ENCODE results near the gene MTA1.

MTA1 gene

DNA sequence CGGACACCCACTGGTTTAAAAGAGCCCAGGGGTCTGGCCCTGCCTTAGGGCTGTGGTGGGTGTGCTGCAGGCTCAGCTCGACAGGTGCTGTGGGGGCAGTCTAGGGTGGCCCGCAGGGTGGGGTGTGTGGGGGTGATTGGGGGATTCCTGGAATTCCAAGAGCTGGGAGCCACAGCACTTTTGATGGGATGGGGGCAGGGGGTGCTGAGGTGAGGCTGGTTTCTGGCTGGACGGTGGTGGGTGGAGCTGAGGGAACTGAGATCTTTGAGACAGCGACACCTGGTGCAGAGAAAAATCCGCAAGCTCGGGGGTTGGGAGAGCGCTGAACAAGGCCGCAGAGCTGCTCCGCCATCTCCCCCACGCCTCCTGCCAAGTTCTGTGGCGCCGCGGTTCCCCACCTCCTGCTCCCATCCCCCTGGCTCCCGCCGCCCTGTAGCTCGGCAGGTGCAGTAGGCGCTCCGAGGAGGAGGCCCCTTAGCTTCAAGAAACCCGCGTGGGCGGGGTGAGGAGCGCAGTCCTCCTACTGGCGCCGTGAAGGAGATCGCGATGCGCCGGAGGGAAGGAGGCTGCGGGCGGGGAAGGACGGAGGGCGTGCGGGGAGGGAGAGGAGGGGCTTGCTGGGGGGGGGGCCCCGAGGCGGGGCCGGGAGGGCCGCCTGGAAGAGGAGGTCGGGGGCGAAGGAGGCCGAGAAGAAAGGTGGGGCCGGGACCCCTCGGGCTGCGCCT is 70.1 kb downstream of the MTA1 start:
- H3K4me3 ChIP-seq (ENCODE audit: insufficient read length, low read depth) = peak overlapping the region; percentile 63
- peaks cover 18% of the 10 kb centered on the region for H3K27me3 ChIP-seq (ENCODE audit: insufficient read depth, insufficient read length)
- TF ChIP-seq ZNF274 (IDR thresholded peaks at IDR 0.05; ENCODE audit: low read depth, low read length) (no peak), YY1 (IDR thresholded peaks at IDR 0.05; ENCODE audit: insufficient read depth, insufficient read length) (no peak), SUZ12 (IDR thresholded peaks at IDR 0.05; ENCODE audit: extremely low read depth, insufficient read depth, insufficient read length) (no peak)
- peaks cover 28% of the 10 kb centered on the region for H3K4me1 ChIP-seq (ENCODE audit: insufficient read depth, insufficient read length)
- peak overlapping the region; percentile 92 for H3K9ac ChIP-seq (ENCODE audit: insufficient read length, low read depth)
- DNase-seq (ENCODE audit: low read depth, low spot score) = peak; percentile 77
- no peaks in the 10 kb centered on the region for H3K9me3 ChIP-seq (ENCODE audit: insufficient read depth, low read length)
- peaks cover 32% of the 10 kb centered on the region for H3K36me3 ChIP-seq (ENCODE audit: insufficient read depth, insufficient read length, low read length)

DNA sequence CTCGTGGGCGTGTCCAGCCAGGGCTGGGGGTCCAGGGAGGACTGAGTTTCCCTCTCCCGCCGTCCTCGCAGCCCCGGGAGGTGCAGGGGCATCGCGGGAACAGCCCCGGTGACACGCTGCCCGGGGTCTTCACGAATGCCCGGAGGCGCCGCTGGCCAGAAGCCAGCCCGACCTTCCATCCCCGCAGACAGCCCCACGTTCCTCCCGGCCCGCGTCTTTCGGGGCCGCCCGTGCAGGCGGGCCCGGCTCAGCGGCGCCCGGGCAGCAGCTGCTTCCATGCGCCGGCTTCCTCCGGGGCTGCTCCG is 70.6 kb downstream of the MTA1 start:
- TF ChIP-seq ZNF274 (IDR thresholded peaks at IDR 0.05; ENCODE audit: low read depth, low read length) (no peak), SUZ12 (IDR thresholded peaks at IDR 0.05; ENCODE audit: extremely low read depth, insufficient read depth, insufficient read length) (no peak), YY1 (IDR thresholded peaks at IDR 0.05; ENCODE audit: insufficient read depth, insufficient read length) (no peak)
- Histone ChIP-seq H3K9ac (ENCODE audit: insufficient read length, low read depth) (peak overlapping the region; percentile 92), H3K27me3 (ENCODE audit: insufficient read depth, insufficient read length) (peaks cover 13% of the 10 kb centered on the region), H3K4me3 (ENCODE audit: insufficient read length, low read depth) (peak overlapping the region; percentile 63), H3K36me3 (ENCODE audit: insufficient read depth, insufficient read length, low read length) (peaks cover 35% of the 10 kb centered on the region), H3K4me1 (ENCODE audit: insufficient read depth, insufficient read length) (peaks cover 26% of the 10 kb centered on the region), H3K9me3 (ENCODE audit: insufficient read depth, low read length) (no peaks in the 10 kb centered on the region)
- no peak for DNase-seq (ENCODE audit: low read depth, low spot score)

DNA sequence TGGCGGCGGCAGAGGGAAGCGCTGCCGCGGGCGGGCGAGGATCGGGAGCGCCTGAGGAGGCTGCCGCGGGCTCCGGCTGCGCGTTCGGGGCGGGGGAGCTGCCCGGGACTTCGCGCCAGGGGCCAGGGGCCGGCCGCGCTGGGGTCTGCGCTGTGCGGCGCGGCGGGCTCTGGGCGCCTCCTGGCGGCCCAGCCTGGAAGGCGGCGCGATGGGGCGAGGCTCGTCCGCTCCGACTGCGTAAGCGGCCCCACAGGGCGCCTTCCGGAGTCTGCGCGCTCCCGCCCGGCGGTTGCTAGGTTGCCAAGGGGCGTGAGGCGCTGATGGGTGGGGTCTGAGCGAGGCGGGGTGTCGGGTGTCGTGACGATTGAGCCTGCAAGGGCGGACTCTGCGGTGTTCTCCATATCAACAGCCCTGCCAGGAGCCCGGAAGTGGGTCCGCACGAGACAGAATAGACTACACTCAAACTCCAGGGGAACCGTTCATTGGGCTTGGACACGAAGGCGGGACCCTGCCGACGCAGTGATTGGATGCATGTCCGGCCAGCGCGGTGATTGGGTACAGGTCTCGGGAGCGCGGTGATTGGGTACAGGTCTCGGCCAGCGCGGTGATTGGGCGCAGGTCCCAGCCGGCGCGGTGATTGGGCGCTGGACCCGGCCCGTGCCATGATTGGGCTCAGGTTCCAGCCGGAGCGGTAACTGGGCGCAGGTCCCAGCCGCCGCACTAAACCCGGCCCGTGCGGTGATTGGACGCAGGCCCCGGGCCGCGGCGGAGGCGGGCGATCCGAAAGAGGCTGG is 71.1 kb downstream of the MTA1 start, which contains the start of gene TEDC1:
TEDC1 (plus strand) TSS at position 675 of the 794 bp plus-strand sequence. CDS start 130 bp downstream, outside the sequence.
- peaks cover 9% of the 10 kb centered on the region for H3K27me3 ChIP-seq (ENCODE audit: insufficient read depth, insufficient read length)
- peak within 1 kb of the TSS; percentile 86 for H3K4me3 ChIP-seq (ENCODE audit: insufficient read length, low read depth)
- peak; percentile 97 for DNase-seq (ENCODE audit: low read depth, low spot score)
- peaks cover 38% of the 10 kb centered on the region for H3K36me3 ChIP-seq (ENCODE audit: insufficient read depth, insufficient read length, low read length)
- TF ChIP-seq YY1 (IDR thresholded peaks at IDR 0.05; ENCODE audit: insufficient read depth, insufficient read length) (no peak), ZNF274 (IDR thresholded peaks at IDR 0.05; ENCODE audit: low read depth, low read length) (no peak), SUZ12 (IDR thresholded peaks at IDR 0.05; ENCODE audit: extremely low read depth, insufficient read depth, insufficient read length) (no peak)
- H3K9ac ChIP-seq (ENCODE audit: insufficient read length, low read depth) = peak within 1 kb of the TSS; percentile 92
- no peaks in the 10 kb centered on the region for H3K9me3 ChIP-seq (ENCODE audit: insufficient read depth, low read length)
- peaks cover 26% of the 10 kb centered on the region for H3K4me1 ChIP-seq (ENCODE audit: insufficient read depth, insufficient read length)

DNA sequence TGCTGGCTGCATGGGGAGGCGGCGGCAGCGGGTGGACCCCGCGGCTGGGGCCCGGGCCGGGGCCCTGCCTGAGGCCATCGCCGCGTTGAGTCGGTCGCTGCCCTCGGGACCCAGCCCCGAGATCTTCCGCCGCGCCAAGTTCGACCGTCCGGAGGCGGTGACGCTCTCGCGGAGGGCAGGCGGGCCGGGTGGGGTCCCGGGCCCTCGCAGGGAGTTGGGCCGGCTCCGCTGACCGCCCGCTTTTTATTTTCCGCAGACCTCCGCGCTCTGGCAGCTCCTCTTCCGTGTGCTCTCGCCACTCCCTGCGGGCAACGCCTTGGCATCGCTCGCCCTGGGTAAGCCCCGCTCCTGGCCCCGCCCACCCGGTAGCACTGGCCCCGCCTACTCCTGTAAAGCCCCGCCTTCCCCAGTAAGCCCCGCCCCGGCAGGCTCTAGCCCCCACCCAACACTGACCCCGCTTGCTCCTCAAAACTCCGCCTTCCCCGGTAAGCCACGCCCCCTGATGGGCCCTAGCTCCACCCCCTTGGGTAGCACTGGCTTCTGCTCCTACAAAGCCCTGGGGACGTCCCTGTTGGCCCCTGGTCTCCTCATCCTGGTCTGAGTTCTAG is 71.8 kb downstream of the MTA1 start:
- H3K4me3 ChIP-seq (ENCODE audit: insufficient read length, low read depth) = peak overlapping the region; percentile 86
- H3K9ac ChIP-seq (ENCODE audit: insufficient read length, low read depth) = peak overlapping the region; percentile 81
- DNase-seq (ENCODE audit: low read depth, low spot score) = peak; percentile 54
- H3K4me1 ChIP-seq (ENCODE audit: insufficient read depth, insufficient read length) = peaks cover 26% of the 10 kb centered on the region
- H3K9me3 ChIP-seq (ENCODE audit: insufficient read depth, low read length) = no peaks in the 10 kb centered on the region
- TF ChIP-seq YY1 (IDR thresholded peaks at IDR 0.05; ENCODE audit: insufficient read depth, insufficient read length) = no peak
- H3K27me3 ChIP-seq (ENCODE audit: insufficient read depth, insufficient read length) = peaks cover 2% of the 10 kb centered on the region
- peaks cover 41% of the 10 kb centered on the region for H3K36me3 ChIP-seq (ENCODE audit: insufficient read depth, insufficient read length, low read length)

DNA sequence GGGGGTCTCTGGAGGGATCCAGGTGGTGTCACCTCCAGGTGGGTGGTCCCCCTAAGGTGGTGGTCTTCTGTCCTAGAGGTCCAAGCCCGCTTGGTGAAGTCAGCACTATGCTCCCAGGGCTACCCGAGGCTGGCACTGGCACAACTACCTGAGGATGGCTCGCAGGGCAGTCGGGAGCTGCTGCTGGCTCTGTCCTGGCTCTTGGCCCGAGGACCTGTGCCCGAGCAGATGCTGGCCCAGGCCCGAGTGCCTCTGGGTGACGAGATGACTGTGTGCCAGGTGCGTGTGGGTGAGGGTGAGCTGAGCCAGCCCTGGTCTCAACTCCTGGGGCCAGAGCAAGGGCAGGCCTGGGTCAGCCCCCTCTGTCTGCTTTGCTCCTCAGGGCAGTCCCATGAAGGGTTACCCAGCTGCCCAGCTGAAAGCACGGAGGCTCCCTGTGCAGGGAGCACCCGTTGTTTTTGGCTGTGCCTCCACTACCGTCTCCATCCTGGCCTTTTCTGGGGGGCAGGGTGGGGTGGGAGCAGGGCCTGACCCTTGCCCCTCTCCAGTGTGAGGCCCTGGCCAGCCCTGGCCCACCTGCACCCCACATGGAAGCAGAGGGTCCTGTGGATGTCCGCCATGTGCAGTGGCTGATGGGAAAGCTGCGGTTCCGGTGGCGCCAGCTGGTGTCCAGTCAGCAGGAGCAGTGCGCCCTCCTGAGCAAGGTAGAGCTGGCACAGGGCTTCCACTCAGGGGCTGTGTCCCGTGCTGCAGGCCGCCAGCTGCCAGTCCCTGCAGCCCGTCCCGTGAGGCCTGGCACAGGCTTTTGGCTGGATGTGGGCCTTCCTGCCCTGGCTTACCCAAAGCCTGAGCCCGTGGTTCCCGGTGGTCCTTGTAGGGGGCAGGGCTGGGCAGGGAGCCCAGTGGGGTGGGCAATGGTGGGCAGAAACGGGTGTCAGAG is 72.7 kb downstream of the MTA1 start:
- DNase-seq (ENCODE audit: low read depth, low spot score) = no peak
- Histone ChIP-seq H3K9me3 (ENCODE audit: insufficient read depth, low read length) (no peaks in the 10 kb centered on the region), H3K36me3 (ENCODE audit: insufficient read depth, insufficient read length, low read length) (peaks cover 48% of the 10 kb centered on the region), H3K9ac (ENCODE audit: insufficient read length, low read depth) (peak overlapping the region; percentile 32), H3K4me1 (ENCODE audit: insufficient read depth, insufficient read length) (peaks cover 28% of the 10 kb centered on the region), H3K27me3 (ENCODE audit: insufficient read depth, insufficient read length) (no peaks in the 10 kb centered on the region), H3K4me3 (ENCODE audit: insufficient read length, low read depth) (peak overlapping the region; percentile 34)
- TF ChIP-seq ZNF274 (IDR thresholded peaks at IDR 0.05; ENCODE audit: low read depth, low read length) (no peak), YY1 (IDR thresholded peaks at IDR 0.05; ENCODE audit: insufficient read depth, insufficient read length) (no peak), SUZ12 (IDR thresholded peaks at IDR 0.05; ENCODE audit: extremely low read depth, insufficient read depth, insufficient read length) (no peak)

DNA sequence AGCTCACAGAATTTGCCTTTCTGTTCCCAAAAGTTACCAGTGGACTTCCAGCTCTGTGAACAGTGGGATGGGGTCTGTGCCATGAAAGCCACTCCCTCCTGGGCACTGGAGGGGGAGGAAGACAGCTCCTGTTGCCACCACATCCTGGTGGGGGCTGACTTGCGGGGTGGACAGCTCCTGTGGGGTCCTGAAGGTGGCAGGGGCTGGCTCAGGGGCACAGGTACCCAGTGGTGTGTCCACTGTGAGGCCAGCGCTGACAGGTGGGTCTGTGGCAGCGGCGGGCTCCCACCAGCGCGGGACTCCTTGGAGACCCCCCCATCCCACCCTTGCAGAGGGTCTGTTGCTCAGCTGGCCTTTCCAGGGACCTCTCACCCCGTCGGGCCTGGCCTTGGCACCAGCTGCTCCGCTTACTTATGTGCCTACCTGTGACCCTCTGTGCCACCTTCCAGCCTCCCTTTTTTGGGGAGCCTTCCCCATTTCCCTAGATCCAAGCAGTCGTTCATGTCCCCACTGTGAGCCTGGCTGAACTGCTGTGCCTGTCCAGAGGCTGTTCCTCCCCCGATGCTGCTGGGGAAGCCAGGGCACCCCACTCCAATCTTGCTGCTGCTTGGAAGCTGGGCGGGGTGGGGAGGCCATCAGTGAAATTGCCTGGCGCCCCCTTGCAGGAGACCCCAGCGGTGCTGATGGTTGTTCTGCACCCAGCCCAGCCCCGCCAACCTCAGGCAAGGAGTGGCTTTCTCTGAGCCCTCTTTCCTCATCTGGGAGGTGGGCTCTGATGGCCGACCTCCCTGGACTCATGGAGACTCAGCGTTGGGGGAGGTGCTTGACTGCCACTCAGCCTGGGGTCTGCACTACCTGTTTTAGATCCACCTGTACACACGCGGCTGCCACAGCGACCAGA is 73.6 kb downstream of the MTA1 start:
- H3K9ac ChIP-seq (ENCODE audit: insufficient read length, low read depth) = no peak overlapping the region
- TF ChIP-seq ZNF274 (IDR thresholded peaks at IDR 0.05; ENCODE audit: low read depth, low read length) = no peak
- TF ChIP-seq YY1 (IDR thresholded peaks at IDR 0.05; ENCODE audit: insufficient read depth, insufficient read length) = no peak
- TF ChIP-seq SUZ12 (IDR thresholded peaks at IDR 0.05; ENCODE audit: extremely low read depth, insufficient read depth, insufficient read length) = no peak
- no peaks in the 10 kb centered on the region for H3K27me3 ChIP-seq (ENCODE audit: insufficient read depth, insufficient read length)
- no peaks in the 10 kb centered on the region for H3K9me3 ChIP-seq (ENCODE audit: insufficient read depth, low read length)
- no peak overlapping the region for H3K4me3 ChIP-seq (ENCODE audit: insufficient read length, low read depth)
- H3K4me1 ChIP-seq (ENCODE audit: insufficient read depth, insufficient read length) = peaks cover 29% of the 10 kb centered on the region
- DNase-seq (ENCODE audit: low read depth, low spot score) = no peak
- peaks cover 56% of the 10 kb centered on the region for H3K36me3 ChIP-seq (ENCODE audit: insufficient read depth, insufficient read length, low read length)
